ENCODE results near the gene PDF. TPM values are rescaled to one million over a fixed set of nuclear protein-coding genes. Genes with fewer than 3 reads are reported as not detected.

PDF gene
- total and polyA plus RNA-seq, 2 experiments from 2014 or later: 18.0 to 21.5 TPM

- H3K4me3 ChIP-seq: no peak within 1 kb of the TSS
- WGBS, 2 experiments (ENCODE audit: low coverage in 1 of 2, low lambda C conversion rate in 2 of 2, missing lambda C conversion rate in 2 of 2): 86 to 90% methylated on average over 12 of the region's 12 CpGs
- H3K9me3 ChIP-seq (ENCODE audit: low read depth): no peaks in the 10 kb centered on the region
- H3K27ac ChIP-seq: no peak within 1 kb of the TSS
- H3K9me2 ChIP-seq (ENCODE audit: insufficient read depth): no peaks in the 10 kb centered on the region
- H2AFZ ChIP-seq: no peak within 1 kb of the TSS
- TF ChIP-seq EZH2 (IDR thresholded peaks at IDR 0.05; ENCODE audit: insufficient read depth, poor library complexity, severe bottlenecking) (no peak), EZH2phosphoT487 (IDR thresholded peaks at IDR 0.05; ENCODE audit: insufficient read depth, low read depth) (no peak)
- H3K79me2 ChIP-seq (ENCODE audit: insufficient read depth): no peaks in the 10 kb centered on the region
- H3K4me2 ChIP-seq (ENCODE audit: unreplicated experiment): no peak within 1 kb of the TSS
- H3K9ac ChIP-seq: no peak within 1 kb of the TSS
- DNase-seq: no peak
- H3K27me3 ChIP-seq (replicated peaks; ENCODE audit: insufficient read depth): no peaks in the 10 kb centered on the region
- no peaks in the 10 kb centered on the region for H3K36me3 ChIP-seq (ENCODE audit: low read depth)
- H4K20me1 ChIP-seq (ENCODE audit: insufficient read depth): no peaks in the 10 kb centered on the region
- H3K4me1 ChIP-seq (ENCODE audit: insufficient read depth): no peaks in the 10 kb centered on the region
- H3F3A ChIP-seq (ENCODE audit: insufficient read depth): 0 out of 2 replicates have a peak, but pooled peaks cover 7% of the 10 kb centered on the region
- in situ Hi-C loops (cut with MboI): no loop called here
Observed at GRCh38 chr16:69351309-69352027, 21.1 kb upstream of the PDF start, which contains the start of gene TMED6. Gene TMED6 (minus strand): TSS chr16:69351786. CDS start chr16:69351753, 33 bp downstream.

- no peak overlapping the region for H2AFZ ChIP-seq
- H3K27ac ChIP-seq: no peak overlapping the region
- no peaks in the 10 kb centered on the region for H3K79me2 ChIP-seq (ENCODE audit: insufficient read depth)
- 93 to 97% methylated on average over 6 of the region's 6 CpGs for WGBS, 2 experiments (ENCODE audit: low coverage in 1 of 2, low lambda C conversion rate in 2 of 2, missing lambda C conversion rate in 2 of 2)
- H3K9ac ChIP-seq: no peak overlapping the region
- no peaks in the 10 kb centered on the region for H4K20me1 ChIP-seq (ENCODE audit: insufficient read depth)
- H3K9me2 ChIP-seq (ENCODE audit: insufficient read depth): no peaks in the 10 kb centered on the region
- H3K4me2 ChIP-seq (ENCODE audit: unreplicated experiment): no peak overlapping the region
- no peak for TF ChIP-seq EZH2 (IDR thresholded peaks at IDR 0.05; ENCODE audit: insufficient read depth, poor library complexity, severe bottlenecking)
- TF ChIP-seq EZH2phosphoT487 (IDR thresholded peaks at IDR 0.05; ENCODE audit: insufficient read depth, low read depth): no peak
- in situ Hi-C loops (cut with MboI): no loop called here
- H3K36me3 ChIP-seq (ENCODE audit: low read depth): no peaks in the 10 kb centered on the region
- no peaks in the 10 kb centered on the region for H3K9me3 ChIP-seq (ENCODE audit: low read depth)
- H3K4me1 ChIP-seq (ENCODE audit: insufficient read depth): no peaks in the 10 kb centered on the region
- no peaks in the 10 kb centered on the region for H3K27me3 ChIP-seq (replicated peaks; ENCODE audit: insufficient read depth)
- 0 out of 2 replicates have a peak, but pooled peaks cover 15% of the 10 kb centered on the region for H3F3A ChIP-seq (ENCODE audit: insufficient read depth)
- H3K4me3 ChIP-seq: no peak overlapping the region
- DNase-seq: no peak
Observed at GRCh38 chr16:69350536-69351133, 20.2 kb upstream of the PDF start.

GRCh38 chr16:69349536-69349935 is 19.1 kb upstream of the PDF start:
- no peak for DNase-seq
- in situ Hi-C loops (cut with MboI): no loop called here
- H3K27me3 ChIP-seq (replicated peaks; ENCODE audit: insufficient read depth): no peaks in the 10 kb centered on the region
- WGBS, 2 experiments (ENCODE audit: low coverage in 1 of 2, low lambda C conversion rate in 2 of 2, missing lambda C conversion rate in 2 of 2): 67 to 74% methylated on average over 9 to 10 of the region's 10 CpGs
- no peaks in the 10 kb centered on the region for H4K20me1 ChIP-seq (ENCODE audit: insufficient read depth)
- no peak for TF ChIP-seq EZH2phosphoT487 (IDR thresholded peaks at IDR 0.05; ENCODE audit: insufficient read depth, low read depth)
- no peak for TF ChIP-seq EZH2 (IDR thresholded peaks at IDR 0.05; ENCODE audit: insufficient read depth, poor library complexity, severe bottlenecking)
- no peak overlapping the region for H3K4me3 ChIP-seq
- no peaks in the 10 kb centered on the region for H3K4me1 ChIP-seq (ENCODE audit: insufficient read depth)
- no peak overlapping the region for H3K4me2 ChIP-seq (ENCODE audit: unreplicated experiment)
- no peaks in the 10 kb centered on the region for H3K9me2 ChIP-seq (ENCODE audit: insufficient read depth)
- H3F3A ChIP-seq (ENCODE audit: insufficient read depth): 0 out of 2 replicates have a peak, but pooled peaks cover 15% of the 10 kb centered on the region
- H3K9ac ChIP-seq: no peak overlapping the region
- H3K9me3 ChIP-seq (ENCODE audit: low read depth): no peaks in the 10 kb centered on the region
- H3K27ac ChIP-seq: no peak overlapping the region
- no peak overlapping the region for H2AFZ ChIP-seq
- no peaks in the 10 kb centered on the region for H3K36me3 ChIP-seq (ENCODE audit: low read depth)
- H3K79me2 ChIP-seq (ENCODE audit: insufficient read depth): 0 out of 2 replicates have a peak, but pooled peaks cover under 1% of the 10 kb centered on the region

GRCh38 chr16:69348222-69348621 is 17.8 kb upstream of the PDF start:
- H4K20me1 ChIP-seq (ENCODE audit: insufficient read depth): no peaks in the 10 kb centered on the region
- no peak overlapping the region for H3K4me2 ChIP-seq (ENCODE audit: unreplicated experiment)
- no peaks in the 10 kb centered on the region for H3K4me1 ChIP-seq (ENCODE audit: insufficient read depth)
- H3F3A ChIP-seq (ENCODE audit: insufficient read depth): peaks cover 18% of the 10 kb centered on the region
- peaks cover 14% of the 10 kb centered on the region for H3K79me2 ChIP-seq (ENCODE audit: insufficient read depth)
- H3K9ac ChIP-seq: no peak overlapping the region
- whole genome bisulfite sequencing, 2 experiments (ENCODE audit: low coverage in 1 of 2, low lambda C conversion rate in 2 of 2, missing lambda C conversion rate in 2 of 2): 97 to 99% methylated on average over 4 to 6 of the region's 6 CpGs
- H3K27me3 ChIP-seq (replicated peaks; ENCODE audit: insufficient read depth): no peaks in the 10 kb centered on the region
- in situ Hi-C loops (cut with MboI): no loop called here
- 0 out of 2 replicates have a peak, but pooled peaks cover 7% of the 10 kb centered on the region for H3K36me3 ChIP-seq (ENCODE audit: low read depth)
- TF ChIP-seq EZH2phosphoT487 (IDR thresholded peaks at IDR 0.05; ENCODE audit: insufficient read depth, low read depth) (no peak), EZH2 (IDR thresholded peaks at IDR 0.05; ENCODE audit: insufficient read depth, poor library complexity, severe bottlenecking) (no peak)
- H3K9me3 ChIP-seq (ENCODE audit: low read depth): no peaks in the 10 kb centered on the region
- no peaks in the 10 kb centered on the region for H3K9me2 ChIP-seq (ENCODE audit: insufficient read depth)
- DNase-seq: no peak
- no peak overlapping the region for H3K27ac ChIP-seq
- H2AFZ ChIP-seq: no peak overlapping the region
- H3K4me3 ChIP-seq: no peak overlapping the region
